Measurements from ENCODE around the gene FAM151B. TPM values are rescaled to one million over a fixed set of nuclear protein-coding genes. Genes with fewer than 3 reads are reported as not detected.

Gene FAM151B
- total RNA-seq, 2 experiments from 2014 or later: 0.30 to 0.35 TPM

DNA sequence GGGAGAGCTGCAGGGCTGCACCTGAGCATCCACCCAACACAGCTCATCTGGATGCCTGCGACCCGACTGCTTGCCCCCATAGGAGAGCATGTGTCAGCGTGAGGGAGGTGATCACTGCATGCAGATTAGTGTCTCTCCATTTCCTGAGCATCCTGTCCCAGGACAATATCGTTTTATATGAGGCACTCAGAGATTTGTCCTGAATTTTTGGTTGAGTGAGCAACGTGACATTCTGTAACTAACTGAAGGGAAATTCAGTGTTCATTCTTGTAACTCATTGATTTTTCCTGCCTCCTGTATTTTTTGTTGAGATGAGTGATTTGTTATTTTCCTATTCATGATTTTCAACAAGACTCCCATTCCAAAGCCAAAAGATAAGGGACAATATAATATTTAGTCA lies 102.9 kb downstream of the FAM151B start:
- H3K4me1 Mint-ChIP-seq: no peaks in the 10 kb centered on the region
- no peak overlapping the region for H3K27ac Mint-ChIP-seq

GRCh38 chr5:80591352-80591751 lies 103.5 kb downstream of the FAM151B start:
- DNase-seq: no peak
- no peaks in the 10 kb centered on the region for H3K4me1 Mint-ChIP-seq
- H3K27ac Mint-ChIP-seq: no peak overlapping the region
- no peaks in the 10 kb centered on the region for H3K36me3 Mint-ChIP-seq
- no peaks in the 10 kb centered on the region for H3K9me3 Mint-ChIP-seq
- H3K4me3 Mint-ChIP-seq: no peak overlapping the region
- H3K27me3 Mint-ChIP-seq: no peaks in the 10 kb centered on the region

More for the DNA sequence above, 102.9 kb downstream of the FAM151B start:
- Mint-ChIP-seq H3K4me3 (no peak overlapping the region), H3K36me3 (no peaks in the 10 kb centered on the region), H3K27me3 (no peaks in the 10 kb centered on the region), H3K9me3 (no peaks in the 10 kb centered on the region)
- DNase-seq: no peak

GRCh38 chr5:80592105-80592504 lies 104.2 kb downstream of the FAM151B start:
- Mint-ChIP-seq H3K27ac (no peak overlapping the region), H3K36me3 (no peaks in the 10 kb centered on the region), H3K4me1 (no peaks in the 10 kb centered on the region), H3K27me3 (no peaks in the 10 kb centered on the region), H3K9me3 (no peaks in the 10 kb centered on the region), H3K4me3 (no peak overlapping the region)
- no peak for DNase-seq

Other genes with a start within 250 kb of the FAM151B start
- 10 to 100 TPM; 22.0 to 25.1 TPM for gene SERINC5, start 232.1 kb upstream of the FAM151B start, total RNA-seq
- not detected for gene SPZ1, start 168.1 kb upstream of the FAM151B start, total RNA-seq
- gene ZFYVE16, start 80.0 kb upstream of the FAM151B start, total RNA-seq: 1 to 10 TPM; 7.2 to 8.4 TPM
- not detected for gene ANKRD34B, start 82.2 kb downstream of the FAM151B start, total RNA-seq
- 10 to 100 TPM; 22.6 to 22.9 TPM for gene MSH3, start 166.6 kb downstream of the FAM151B start, total RNA-seq
- 100 to 1,000 TPM; 110 to 112 TPM for gene DHFR, start 166.9 kb downstream of the FAM151B start, total RNA-seq